GM12864 (cell line): ENCODE data around the gene SUGP1.

Source experiments
- DNase-seq: peaks from one replicate; pipeline ENCODE4 v3.0.0-alpha.2; 2011; ENCODE audit warnings: low read depth
- H3K4me3 ChIP-seq: 2 replicates; pipeline ENCODE4 v1.5.1; 2011; ENCODE audit warnings: mild to moderate bottlenecking, low read depth, low read length, control low read depth
- TF ChIP-seq, protein P1 (sequence below): IDR thresholded peaks from 2 replicates; pipeline ENCODE4 v1.5.1; 2011; ENCODE audit warnings: low read depth, mild to moderate bottlenecking, moderate library complexity, low read length, control low read depth, inconsistent platforms; ENCODE audit errors: missing control alignments

Gene SUGP1

DNA sequence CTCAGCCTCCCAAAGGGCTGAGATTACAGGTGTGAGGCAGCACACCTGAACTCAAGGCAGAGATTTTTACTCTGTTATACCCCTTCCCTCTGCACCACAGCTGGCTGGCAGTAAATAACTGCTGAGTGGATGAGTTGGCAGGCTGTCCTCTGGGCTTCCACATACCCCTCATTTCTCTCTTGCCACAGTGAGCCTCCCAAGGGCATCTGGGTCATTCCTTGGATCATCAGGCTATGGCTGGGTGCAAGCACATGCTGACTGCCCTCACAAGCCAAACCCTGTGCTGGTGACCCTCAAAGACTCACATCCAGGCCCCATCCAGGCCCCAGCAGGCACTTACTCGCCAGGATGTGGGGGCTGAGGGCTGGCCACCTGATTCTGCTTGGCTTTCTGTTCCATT lies 4.2 kb downstream of the SUGP1 start:
- DNase-seq, result no peak
- no peak overlapping the region for H3K4me3 ChIP-seq
- TF ChIP-seq, protein P1, sequence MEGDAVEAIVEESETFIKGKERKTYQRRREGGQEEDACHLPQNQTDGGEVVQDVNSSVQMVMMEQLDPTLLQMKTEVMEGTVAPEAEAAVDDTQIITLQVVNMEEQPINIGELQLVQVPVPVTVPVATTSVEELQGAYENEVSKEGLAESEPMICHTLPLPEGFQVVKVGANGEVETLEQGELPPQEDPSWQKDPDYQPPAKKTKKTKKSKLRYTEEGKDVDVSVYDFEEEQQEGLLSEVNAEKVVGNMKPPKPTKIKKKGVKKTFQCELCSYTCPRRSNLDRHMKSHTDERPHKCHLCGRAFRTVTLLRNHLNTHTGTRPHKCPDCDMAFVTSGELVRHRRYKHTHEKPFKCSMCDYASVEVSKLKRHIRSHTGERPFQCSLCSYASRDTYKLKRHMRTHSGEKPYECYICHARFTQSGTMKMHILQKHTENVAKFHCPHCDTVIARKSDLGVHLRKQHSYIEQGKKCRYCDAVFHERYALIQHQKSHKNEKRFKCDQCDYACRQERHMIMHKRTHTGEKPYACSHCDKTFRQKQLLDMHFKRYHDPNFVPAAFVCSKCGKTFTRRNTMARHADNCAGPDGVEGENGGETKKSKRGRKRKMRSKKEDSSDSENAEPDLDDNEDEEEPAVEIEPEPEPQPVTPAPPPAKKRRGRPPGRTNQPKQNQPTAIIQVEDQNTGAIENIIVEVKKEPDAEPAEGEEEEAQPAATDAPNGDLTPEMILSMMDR, result no peak

DNA sequence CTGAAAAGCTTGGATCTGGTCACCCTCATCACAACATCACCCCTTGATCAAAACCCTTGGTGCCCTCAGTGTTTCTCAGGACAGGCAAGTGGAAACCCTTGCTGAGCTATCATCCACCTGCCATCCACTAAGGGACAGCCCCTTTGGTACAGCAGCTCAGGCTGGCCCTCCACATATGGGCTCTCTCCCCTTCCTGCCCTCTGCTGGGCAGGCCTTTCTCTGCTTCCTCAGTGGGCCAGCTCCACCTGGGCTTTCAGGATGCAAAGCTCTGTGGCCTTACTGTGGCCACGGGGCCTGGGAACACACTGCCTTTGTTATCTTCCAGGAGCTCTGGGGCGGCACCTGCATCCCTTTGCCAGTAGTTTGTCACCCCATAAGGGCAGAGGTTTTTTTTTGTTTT lies 4.9 kb downstream of the SUGP1 start:
- DNase-seq, result no peak
- H3K4me3 ChIP-seq, result no peak overlapping the region
- TF ChIP-seq, protein P1, result no peak

DNA sequence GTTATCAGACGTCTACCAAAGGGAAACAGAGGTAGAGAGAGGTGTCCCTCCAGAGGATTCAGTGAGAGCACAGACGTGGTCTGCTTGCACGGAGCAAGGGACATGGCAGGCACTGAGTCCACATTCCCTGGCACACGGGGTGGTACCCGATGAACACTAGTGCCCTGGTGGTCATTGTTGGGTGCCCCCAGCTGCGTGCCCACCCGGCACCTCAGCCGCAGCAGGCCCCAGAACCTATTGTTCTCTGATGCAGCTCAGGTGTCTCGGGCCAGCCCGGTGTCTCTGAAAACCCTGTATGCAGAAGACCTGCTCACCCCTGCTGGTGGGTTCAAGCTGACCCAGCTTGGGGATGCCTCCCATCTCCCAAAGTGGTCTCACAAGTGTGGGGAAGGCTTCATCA lies 11.9 kb downstream of the SUGP1 start:
- TF ChIP-seq, protein P1, result no peak
- H3K4me3 ChIP-seq, result no peak overlapping the region

DNA sequence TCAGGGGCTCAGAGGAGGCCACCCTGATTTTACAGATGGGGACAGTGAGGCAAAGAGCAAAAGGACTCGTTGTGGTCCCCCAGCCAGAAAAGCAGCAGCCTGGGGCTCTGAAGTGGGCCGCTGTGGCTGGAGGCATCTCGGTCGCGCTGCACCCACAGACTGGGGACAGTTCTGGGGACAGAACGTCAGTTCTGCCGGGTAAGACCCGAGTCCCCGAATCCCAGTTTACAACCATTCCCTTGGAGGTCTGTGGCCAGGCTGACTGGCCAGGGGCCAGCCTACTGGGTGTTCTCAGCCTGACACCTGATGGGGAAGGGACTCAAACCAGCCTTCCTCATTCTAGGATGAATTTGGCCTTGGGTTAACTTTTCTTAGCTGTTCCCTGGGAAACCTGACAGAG lies 14.1 kb downstream of the SUGP1 start:
- DNase-seq, result no peak
- TF ChIP-seq, protein P1, result no peak
- H3K4me3 ChIP-seq, result no peak overlapping the region

More for the DNA sequence above, 11.9 kb downstream of the SUGP1 start:
- DNase-seq, result no peak

DNA sequence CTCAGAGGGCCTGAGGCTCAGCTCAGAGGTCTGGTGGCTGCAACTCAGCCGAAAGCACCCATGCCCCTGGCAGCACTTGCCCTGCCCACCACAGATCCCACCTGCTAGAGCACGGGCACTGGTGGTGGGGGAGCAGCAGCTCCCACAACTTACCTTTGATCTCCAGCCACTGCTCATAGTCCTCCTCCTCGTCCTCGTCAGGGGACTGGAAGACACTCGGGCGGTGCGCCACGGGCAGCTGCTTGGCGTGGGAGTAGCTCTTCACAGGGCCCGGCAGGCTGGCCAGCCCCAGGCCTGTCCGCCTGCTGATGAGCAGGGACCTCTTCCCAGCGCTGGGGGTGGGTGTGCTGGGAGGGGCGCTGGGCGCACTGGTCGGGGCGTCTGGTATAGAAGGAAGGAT lies 14.6 kb downstream of the SUGP1 start:
- TF ChIP-seq, protein P1, result no peak
- no peak for DNase-seq
- H3K4me3 ChIP-seq, result no peak overlapping the region

DNA sequence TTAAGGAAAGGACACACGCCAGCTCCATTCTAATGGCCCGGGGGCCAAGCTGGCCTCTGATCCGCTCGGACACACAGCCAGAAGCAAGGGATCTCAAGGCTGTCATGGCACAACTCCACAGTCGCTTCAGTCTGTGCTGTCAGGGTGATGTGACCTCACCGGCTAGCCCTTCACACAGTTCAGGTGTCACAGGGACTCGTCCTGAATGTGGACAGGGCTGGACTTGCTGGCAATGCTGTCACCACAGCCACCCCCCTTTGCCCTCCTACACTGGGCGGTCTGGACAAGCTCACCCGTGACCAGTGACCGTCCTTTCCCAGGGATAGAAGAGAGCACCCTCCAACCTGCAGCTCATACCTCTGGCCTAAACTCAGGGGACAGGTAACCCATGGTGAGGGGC lies 15.2 kb downstream of the SUGP1 start:
- H3K4me3 ChIP-seq, result no peak overlapping the region
- TF ChIP-seq, protein P1, result no peak
- no peak for DNase-seq

DNA sequence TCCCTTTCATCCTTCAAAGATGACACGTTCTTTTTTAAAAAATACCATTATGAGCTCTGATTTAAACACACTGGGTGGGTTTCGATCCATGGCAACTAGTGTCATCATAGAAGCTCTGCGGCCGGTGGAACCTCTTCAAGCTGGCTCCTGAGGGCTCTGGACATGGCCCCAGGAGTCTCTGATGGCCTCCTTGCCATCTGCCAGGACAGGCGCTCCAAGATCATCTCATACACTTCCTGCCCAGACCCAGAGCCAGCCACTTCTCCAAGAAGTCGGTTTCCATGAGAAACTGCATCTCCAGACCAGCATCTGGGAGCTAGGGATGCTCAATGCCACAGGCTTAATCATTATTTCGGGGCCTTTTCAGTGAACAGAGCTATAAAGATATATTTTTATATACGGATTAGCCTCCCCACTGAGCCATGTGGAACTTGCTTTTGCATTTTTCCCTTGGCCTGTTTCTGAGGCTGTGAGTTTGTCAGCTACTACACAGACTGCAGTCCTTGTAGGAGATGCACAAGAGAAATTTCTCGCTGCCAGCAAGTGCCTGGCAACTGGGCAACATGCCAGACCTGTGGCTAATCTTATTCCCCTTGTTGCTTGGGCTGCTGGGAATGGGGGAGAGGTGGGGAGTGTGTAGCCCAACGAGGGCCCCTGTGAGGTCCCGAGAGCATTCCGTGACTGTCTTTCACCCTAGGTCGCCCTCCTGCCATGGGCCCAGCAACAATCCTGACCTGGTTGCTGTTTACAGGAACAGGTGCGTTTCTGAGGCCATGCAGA lies 15.9 kb downstream of the SUGP1 start:
- H3K4me3 ChIP-seq, result no peak overlapping the region
- DNase-seq, result no peak
- TF ChIP-seq, protein P1, result no peak
